Astrocyte (in vitro differentiated cells and primary cell): Measurements from ENCODE around the gene LCK.

Experiments used
- EZH2 ChIP-seq: IDR thresholded peaks from 2 replicates; pipeline ENCODE4 v1.6.1; 2012; ENCODE audit warnings: mild to moderate bottlenecking, low read length, inconsistent platforms; ENCODE audit not compliant: insufficient read depth
- TF ChIP-seq, protein P1 (sequence below): IDR thresholded peaks from 2 replicates; pipeline ENCODE4 v1.5.1; 2011; ENCODE audit warnings: low read depth, mild to moderate bottlenecking, inconsistent platforms, low read length, moderate library complexity; ENCODE audit not compliant: insufficient read depth

GRCh38 chr1:32216566-32216965 is 34.5 kb upstream of the LCK start:
- TF ChIP-seq, protein P1, sequence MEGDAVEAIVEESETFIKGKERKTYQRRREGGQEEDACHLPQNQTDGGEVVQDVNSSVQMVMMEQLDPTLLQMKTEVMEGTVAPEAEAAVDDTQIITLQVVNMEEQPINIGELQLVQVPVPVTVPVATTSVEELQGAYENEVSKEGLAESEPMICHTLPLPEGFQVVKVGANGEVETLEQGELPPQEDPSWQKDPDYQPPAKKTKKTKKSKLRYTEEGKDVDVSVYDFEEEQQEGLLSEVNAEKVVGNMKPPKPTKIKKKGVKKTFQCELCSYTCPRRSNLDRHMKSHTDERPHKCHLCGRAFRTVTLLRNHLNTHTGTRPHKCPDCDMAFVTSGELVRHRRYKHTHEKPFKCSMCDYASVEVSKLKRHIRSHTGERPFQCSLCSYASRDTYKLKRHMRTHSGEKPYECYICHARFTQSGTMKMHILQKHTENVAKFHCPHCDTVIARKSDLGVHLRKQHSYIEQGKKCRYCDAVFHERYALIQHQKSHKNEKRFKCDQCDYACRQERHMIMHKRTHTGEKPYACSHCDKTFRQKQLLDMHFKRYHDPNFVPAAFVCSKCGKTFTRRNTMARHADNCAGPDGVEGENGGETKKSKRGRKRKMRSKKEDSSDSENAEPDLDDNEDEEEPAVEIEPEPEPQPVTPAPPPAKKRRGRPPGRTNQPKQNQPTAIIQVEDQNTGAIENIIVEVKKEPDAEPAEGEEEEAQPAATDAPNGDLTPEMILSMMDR: no peak
- TF ChIP-seq EZH2: no peak
